ENCODE results near the gene FOXA2.
"Not testable (repeated sequence)": the region's sequence is repeated elsewhere in the genome, so short reads cannot be mapped to it uniquely, and the experiment has no call there.

The FOXA2 gene

DNA sequence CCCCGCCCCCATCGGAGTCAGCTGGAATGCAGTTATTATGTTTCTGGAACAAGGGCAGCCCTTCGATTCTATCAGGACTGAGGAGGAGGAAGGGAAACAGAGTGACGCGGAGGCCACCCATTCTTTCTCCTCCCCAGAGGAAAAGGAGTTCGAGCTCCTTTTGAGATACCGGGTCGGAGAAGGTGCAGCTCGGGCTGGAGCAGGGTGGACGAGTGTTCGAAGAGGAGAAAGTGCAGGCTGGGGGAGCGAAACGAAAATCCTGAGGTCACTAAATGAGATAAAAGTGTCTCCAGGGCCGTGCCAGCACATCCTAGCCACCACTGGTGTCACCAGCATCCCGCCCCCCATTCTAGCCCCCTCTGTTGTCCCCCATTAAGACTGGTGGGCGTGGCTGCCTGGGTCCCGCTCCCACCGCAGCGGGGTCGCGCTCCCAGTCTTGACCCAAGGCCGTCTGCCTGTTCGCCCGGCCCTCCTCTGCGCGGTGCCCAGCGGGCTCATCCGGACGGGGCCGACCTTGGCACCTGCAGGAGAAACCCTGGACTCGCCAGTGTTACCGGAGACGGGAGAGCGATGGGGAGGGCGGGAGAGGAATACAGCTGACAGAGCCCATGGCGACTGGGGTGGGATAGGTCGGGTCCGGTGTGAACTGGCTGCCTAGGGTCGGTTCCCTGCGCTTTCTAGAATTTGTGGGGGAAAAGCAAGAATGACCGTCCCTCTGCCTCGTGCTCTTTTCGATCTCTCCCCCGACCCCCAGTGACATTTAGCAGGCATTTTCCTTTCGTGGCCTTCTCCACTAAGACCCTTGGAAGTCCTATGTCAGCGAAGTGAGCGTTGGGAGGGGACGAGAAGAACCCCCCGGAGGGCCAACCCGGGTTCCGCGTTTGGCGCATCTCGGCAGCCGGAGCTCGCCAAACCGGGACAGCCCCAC, 16.2 kb downstream of the FOXA2 start:
- ATAC-seq: no peak

GRCh38 chr20:22566876-22567658, 17.3 kb downstream of the FOXA2 start:
- no peak for ATAC-seq

- no peak for ATAC-seq
These were observed 21.1 kb downstream of the FOXA2 start for GRCh38 chr20:22563062-22563965.

GRCh38 chr20:22562620-22563019, 21.8 kb downstream of the FOXA2 start:
- ATAC-seq: no peak

GRCh38 chr20:22561965-22562577, 22.3 kb downstream of the FOXA2 start:
- no peak for ATAC-seq

DNA sequence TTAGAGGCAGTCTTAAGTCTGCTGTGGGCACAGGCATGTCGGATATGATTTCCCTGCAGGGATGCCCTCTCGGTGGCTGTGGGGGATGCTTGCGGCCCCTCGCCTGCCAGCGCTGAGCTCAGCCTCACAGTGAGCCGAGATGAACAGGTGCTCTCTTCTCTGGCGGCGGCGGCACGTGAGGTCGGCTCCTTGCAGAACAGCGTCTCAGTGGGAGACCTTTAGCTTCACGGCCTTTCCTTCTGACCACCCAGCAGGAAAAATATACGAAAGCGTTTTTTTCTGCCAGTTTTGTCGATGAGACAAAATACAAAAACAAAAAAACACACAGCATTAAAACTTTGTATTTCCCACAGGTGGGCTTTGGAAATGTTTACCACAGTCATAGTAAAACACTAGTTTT, 23.6 kb downstream of the FOXA2 start:
- ATAC-seq: no peak

DNA sequence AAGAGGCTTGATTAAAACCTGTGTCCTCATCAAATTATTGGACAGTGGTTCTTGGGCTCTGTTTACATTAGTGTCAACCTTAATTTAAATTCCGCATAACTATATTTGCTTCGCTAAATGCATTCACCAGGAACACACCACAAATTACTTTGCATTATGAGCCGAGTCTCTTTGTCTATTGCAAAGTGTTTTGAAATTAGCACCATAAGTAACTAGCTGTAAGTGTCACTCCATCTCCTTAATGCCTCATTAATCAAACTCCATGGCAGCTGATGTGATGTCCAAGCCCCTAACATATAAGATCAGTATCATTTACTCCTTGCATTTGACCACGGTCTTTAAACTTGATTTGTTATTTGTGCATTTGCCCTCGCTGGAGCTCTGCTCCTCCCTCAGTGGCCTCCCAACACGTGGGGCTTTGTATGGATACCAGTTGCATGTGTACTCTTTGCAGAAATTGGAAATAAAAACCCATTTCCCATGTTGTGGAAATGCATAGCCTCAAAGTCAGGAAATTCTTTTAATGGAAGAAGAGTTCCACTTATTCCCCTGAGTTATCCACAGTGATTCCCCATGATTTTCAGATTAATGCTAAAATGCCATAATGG, 24.6 kb downstream of the FOXA2 start:
- ATAC-seq: no peak

GRCh38 chr20:22557403-22558276, 26.7 kb downstream of the FOXA2 start:
- ATAC-seq: no peak

DNA sequence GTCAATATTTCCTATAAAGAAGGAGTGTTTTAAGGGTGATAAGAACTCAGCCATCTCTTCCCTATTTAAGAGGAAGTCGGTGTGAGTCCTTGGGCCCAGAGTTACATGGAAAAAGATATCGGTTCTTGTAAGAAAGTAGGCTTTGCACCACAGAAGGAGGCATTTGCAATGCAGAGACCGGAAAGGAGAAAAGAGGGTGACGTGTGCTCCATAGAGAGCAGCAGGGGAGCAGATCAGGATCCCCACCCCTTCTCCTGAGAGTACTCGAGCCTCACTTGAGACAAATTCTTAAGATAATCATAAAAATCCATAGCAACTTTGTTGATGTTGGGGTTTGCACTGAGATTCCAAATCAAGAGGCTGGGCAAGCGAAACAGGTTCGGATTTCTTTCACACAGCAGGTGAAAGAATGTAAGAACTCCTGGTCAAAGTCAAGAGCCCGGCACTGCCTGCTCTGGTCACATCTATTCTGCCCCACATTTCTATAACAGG, 27.8 kb downstream of the FOXA2 start:
- ATAC-seq: no peak

DNA sequence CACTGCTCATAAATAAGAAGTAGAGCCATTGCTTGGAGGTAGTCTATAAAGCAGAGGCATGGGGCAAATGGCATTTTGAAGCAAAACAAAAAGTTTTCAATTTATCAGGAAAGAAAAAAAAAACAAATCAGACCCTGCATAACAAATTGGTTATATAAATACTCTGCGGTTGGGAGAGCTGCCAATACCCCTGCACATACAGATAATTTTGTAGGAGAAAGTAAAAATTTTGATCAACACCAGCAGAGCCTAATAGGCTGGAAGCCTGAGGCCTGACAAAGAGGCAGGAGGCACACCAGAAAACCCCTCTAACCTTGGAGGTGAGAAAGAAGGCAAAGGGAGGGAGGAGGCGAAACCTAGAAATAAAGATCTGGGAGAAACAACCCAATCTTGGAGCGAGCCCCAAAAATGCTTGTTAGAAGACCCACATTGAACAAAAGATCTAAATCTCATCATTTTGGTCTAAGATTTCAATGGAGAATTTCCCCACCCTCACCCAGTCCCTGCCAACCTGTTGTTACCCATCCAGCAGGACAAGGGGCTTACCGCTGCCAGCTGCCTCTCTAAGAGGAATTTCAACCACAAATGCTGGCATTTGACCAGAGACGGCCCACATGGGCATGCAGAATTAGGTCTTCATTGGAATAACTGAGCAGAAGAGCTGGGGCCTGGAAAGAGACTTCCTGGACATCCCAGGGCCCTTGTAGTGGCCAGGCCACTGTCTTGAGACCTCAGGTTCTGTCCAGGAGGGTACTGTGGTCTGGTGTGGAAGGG, 28.4 kb downstream of the FOXA2 start:
- no peak for ATAC-seq

DNA sequence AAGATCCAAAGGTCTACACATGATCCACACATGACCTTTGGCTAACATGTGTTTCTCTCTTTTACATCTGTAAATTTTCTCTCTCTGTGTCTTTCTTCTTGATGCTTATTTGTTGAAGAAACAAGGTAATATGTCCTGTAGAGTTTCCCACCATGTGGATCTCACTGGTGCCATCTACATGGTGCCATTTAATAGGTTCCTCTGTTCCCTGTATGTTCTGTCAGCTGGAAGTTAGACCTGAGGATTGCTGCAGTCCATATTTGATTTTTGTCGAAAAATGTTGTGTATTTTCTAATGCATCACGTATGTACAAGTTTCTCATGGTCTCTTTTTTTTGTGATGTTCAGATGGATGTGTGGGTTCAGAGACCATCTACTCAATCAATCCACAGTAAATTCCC, 30.0 kb downstream of the FOXA2 start:
- ATAC-seq: no peak

- ATAC-seq: not testable (repeated sequence)
These were observed 33.9 kb downstream of the FOXA2 start for GRCh38 chr20:22550514-22550913.

GRCh38 chr20:22548040-22548439, 36.3 kb downstream of the FOXA2 start:
- no peak for ATAC-seq

DNA sequence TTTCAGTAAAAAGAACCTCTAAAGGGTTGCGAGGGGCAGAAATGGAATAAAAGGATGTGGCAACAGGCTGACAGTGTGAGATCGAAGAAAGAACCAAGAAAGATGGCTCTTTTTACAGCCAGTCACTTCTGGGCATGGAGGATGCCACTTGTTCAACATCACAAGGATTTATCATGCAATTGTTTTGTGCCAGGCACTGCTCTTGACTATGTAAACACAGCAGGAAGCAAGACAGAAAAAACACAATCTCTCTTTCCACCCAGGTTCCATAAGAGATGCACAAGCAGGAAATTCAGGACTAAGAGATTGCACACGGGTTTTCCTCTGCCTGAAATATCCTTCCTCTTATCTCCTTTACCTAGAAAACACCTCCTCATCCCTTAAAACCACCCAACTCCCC, 38.0 kb downstream of the FOXA2 start:
- no peak for ATAC-seq

DNA sequence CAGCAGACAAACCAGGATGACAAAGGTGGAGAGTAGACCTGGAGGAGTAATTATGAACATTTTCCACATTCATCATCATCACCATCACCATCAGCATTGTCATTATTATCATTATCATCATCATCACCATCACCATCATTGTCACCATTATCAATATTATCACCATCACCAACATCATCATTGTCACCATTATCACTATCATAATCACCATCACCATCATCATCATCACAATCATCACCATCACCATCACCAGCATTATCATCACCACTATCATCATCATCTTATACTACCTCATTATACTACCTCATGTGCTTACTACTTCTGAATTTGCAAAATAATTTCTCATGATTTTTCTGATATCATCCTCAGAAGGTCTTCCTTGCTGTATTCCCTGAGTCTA, 39.3 kb downstream of the FOXA2 start:
- ATAC-seq: no peak

GRCh38 chr20:22544462-22544861, 39.9 kb downstream of the FOXA2 start:
- no peak for ATAC-seq

GRCh38 chr20:22542427-22542826, 41.9 kb downstream of the FOXA2 start:
- no peak for ATAC-seq

- no peak for ATAC-seq
These were observed 43.5 kb downstream of the FOXA2 start for GRCh38 chr20:22540832-22541231.

GRCh38 chr20:22536956-22537756, 47.2 kb downstream of the FOXA2 start:
- no peak for ATAC-seq

Data from activated CD4-positive, CD25-positive, alpha-beta regulatory T cell treated with anti-CD3 and anti-CD28 coated beads, Interleukin-2, amount 50 U/mL, for 24 hours (primary cell).